KMS-11 (cell line): Measurements from ENCODE around the gene COQ8A.

ENCODE experiments used
- H2AFZ ChIP-seq: fragments of 200-600 bp; sonication (generic); 2 replicates; pipeline ENCODE4 v1.6.1; 2016; ENCODE audit warnings: antibody characterized with exemption, mixed run types, low read depth
- H3K27ac ChIP-seq: fragments of 200-600 bp; sonication (generic); 2 replicates; pipeline ENCODE4 v1.6.1; 2016; ENCODE audit warnings: mild to moderate bottlenecking, mixed run types
- H3K27me3 ChIP-seq: fragments of 200-600 bp; sonication (generic); 2 replicates; pipeline ENCODE4 v1.6.1; 2017; ENCODE audit warnings: mild to moderate bottlenecking, low read depth, mixed run types, moderate library complexity; ENCODE audit not compliant: insufficient read depth
- H3K36me3 ChIP-seq: fragments of 200-600 bp; sonication (generic); 2 replicates; pipeline ENCODE4 v1.6.1; 2017; ENCODE audit warnings: mild to moderate bottlenecking, mixed run types; ENCODE audit not compliant: insufficient read depth
- H3K4me1 ChIP-seq: fragments of 200-600 bp; sonication (generic); 2 replicates; pipeline ENCODE4 v1.6.1; 2016; ENCODE audit warnings: mild to moderate bottlenecking, low read depth, mixed run types; ENCODE audit not compliant: poor library complexity, severe bottlenecking
- H3K4me2 ChIP-seq: fragments of 200-600 bp; sonication (generic); 2 replicates; pipeline ENCODE4 v1.7.0; 2016; ENCODE audit warnings: mild to moderate bottlenecking, mixed run types
- H3K4me3 ChIP-seq: fragments of 200-600 bp; sonication (generic); IDR thresholded peaks from 2 replicates; pipeline ENCODE4 v1.6.1; 2017; ENCODE audit warnings: low read depth, low read length, mixed read lengths; ENCODE audit not compliant: insufficient read depth
- H3K79me2 ChIP-seq: fragments of 200-600 bp; sonication (generic); 2 replicates; pipeline ENCODE4 v1.6.1; 2016; ENCODE audit warnings: low read depth, mixed run types; ENCODE audit not compliant: insufficient read depth
- H3K9ac ChIP-seq: fragments of 200-600 bp; sonication (generic); 2 replicates; pipeline ENCODE4 v1.6.1; 2016; ENCODE audit warnings: mild to moderate bottlenecking, mixed run types
- H4K20me1 ChIP-seq: fragments of 200-600 bp; sonication (generic); 2 replicates; pipeline ENCODE4 v1.6.1; 2016; ENCODE audit warnings: mild to moderate bottlenecking, mixed run types; ENCODE audit not compliant: insufficient read depth
- TF ChIP-seq, protein P1 (sequence below): fragments of 200-600 bp; sonication (generic); conservative IDR thresholded peaks from 2 replicates; pipeline ENCODE4 v1.6.1; 2017; ENCODE audit warnings: low read depth, mild to moderate bottlenecking, antibody characterized with exemption, low read length, moderate library complexity, mixed read lengths

The COQ8A gene

DNA sequence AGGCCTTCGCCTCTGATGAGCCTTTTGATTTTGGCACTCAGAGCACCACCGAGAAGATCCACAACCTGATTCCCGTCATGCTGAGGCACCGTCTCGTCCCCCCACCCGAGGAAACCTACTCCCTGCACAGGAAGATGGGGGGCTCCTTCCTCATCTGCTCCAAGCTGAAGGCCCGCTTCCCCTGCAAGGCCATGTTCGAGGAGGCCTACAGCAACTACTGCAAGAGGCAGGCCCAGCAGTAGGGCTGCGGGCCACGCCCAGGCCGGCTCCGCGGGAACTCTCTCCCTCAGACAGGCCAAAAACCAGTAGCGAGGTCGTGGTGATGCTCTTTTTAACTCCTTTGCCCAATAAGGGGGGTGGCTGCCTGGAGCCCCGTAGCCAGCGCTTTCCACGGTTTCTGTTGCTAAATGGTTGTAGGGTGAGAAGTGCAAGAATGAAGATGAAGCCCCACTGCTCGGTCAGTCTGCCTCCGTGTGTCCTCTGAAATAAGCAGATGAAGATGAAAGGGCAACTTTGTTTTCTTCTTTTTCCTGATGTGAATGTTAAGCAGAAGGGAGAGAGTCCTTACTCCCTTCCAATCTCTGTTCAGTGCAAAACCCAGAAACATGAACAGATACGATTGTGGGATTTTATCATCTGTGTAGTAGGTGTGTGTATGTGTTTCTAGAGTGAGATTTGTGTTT lies 46.5 kb downstream of the COQ8A start:
- TF ChIP-seq, protein P1, sequence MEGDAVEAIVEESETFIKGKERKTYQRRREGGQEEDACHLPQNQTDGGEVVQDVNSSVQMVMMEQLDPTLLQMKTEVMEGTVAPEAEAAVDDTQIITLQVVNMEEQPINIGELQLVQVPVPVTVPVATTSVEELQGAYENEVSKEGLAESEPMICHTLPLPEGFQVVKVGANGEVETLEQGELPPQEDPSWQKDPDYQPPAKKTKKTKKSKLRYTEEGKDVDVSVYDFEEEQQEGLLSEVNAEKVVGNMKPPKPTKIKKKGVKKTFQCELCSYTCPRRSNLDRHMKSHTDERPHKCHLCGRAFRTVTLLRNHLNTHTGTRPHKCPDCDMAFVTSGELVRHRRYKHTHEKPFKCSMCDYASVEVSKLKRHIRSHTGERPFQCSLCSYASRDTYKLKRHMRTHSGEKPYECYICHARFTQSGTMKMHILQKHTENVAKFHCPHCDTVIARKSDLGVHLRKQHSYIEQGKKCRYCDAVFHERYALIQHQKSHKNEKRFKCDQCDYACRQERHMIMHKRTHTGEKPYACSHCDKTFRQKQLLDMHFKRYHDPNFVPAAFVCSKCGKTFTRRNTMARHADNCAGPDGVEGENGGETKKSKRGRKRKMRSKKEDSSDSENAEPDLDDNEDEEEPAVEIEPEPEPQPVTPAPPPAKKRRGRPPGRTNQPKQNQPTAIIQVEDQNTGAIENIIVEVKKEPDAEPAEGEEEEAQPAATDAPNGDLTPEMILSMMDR, result no peak
- H3K27ac ChIP-seq, result no peak overlapping the region
- no peaks in the 10 kb centered on the region for H4K20me1 ChIP-seq

DNA sequence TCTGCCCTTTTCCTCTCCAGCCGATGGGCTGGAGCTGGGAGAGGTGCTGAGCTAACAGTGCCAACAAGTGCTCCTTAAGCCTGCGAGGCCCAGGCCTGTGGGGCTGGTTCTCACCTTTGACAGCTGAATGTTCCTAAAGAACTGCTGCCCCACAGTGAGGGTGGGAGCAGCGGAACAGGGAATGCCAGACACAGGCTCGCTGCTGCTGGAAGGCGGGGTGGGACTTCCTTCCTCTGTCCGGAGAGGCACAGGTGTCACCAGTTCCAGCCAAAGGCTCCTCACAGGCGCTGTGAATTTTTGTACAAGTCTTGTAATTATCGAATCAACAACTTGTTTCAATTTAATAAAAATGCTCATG lies 47.1 kb downstream of the COQ8A start:
- H4K20me1 ChIP-seq, result no peaks in the 10 kb centered on the region
- no peaks in the 10 kb centered on the region for H3K4me1 ChIP-seq
- no peak overlapping the region for H3K27ac ChIP-seq
- H3K79me2 ChIP-seq, result no peaks in the 10 kb centered on the region
- H2AFZ ChIP-seq, result no peak overlapping the region
- H3K36me3 ChIP-seq, result no peaks in the 10 kb centered on the region; the same call in 1 of the 2 replicates
- H3K9ac ChIP-seq, result no peak overlapping the region
- H3K27me3 ChIP-seq, result no peaks in the 10 kb centered on the region
- TF ChIP-seq, protein P1, result no peak
- H3K4me3 ChIP-seq, result no peak overlapping the region
- H3K4me2 ChIP-seq, result no peak overlapping the region

More for the DNA sequence above, 46.5 kb downstream of the COQ8A start:
- no peaks in the 10 kb centered on the region for H3K79me2 ChIP-seq
- H2AFZ ChIP-seq, result no peak overlapping the region
- H3K4me3 ChIP-seq, result no peak overlapping the region
- no peaks in the 10 kb centered on the region for H3K4me1 ChIP-seq
- no peaks in the 10 kb centered on the region for H3K27me3 ChIP-seq
- no peaks in the 10 kb centered on the region; the same call in 1 of the 2 replicates for H3K36me3 ChIP-seq
- H3K4me2 ChIP-seq, result no peak overlapping the region
- H3K9ac ChIP-seq, result no peak overlapping the region

DNA sequence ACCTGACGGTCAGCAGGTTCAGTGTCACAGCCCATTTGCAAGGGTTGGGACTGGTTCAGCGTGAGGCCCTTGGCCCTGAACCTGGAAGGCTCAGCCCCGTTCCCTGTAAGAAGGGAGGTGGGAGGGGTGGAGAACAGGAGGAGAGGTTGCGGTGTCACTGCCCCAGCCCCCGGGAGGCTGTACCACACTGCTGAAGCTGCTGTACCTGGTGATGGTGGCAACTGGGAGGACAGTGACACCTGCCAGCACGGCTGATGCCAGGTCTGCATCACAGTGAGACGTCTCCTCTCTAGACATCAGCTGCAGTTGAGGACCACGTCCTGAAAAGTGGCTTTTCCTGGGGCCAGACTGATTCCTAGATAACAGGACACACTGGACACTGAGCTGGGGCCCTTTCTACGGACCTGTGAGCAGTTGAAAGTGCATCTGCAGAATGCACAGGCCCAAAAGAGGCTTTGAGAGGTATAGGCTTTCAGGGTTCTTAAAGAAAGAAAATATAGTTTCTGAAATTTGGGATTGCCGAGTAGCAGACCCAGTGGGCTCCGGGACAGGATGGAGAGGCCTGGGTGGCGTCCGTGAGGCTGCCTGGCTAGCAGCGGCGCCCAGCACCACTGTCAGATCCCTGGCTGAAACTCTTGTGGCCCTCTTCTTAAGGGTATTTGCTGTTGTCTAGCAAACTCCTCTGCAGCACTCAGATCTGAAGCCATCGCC lies 47.7 kb downstream of the COQ8A start:
- TF ChIP-seq, protein P1, result no peak
- Histone ChIP-seq H3K27me3 (no peaks in the 10 kb centered on the region), H3K36me3 (no peaks in the 10 kb centered on the region; the same call in 1 of the 2 replicates), H4K20me1 (no peaks in the 10 kb centered on the region), H3K4me3 (no peak overlapping the region), H3K27ac (no peak overlapping the region), H3K9ac (no peak overlapping the region), H3K4me1 (no peaks in the 10 kb centered on the region), H3K79me2 (no peaks in the 10 kb centered on the region), H2AFZ (no peak overlapping the region), H3K4me2 (no peak overlapping the region)

DNA sequence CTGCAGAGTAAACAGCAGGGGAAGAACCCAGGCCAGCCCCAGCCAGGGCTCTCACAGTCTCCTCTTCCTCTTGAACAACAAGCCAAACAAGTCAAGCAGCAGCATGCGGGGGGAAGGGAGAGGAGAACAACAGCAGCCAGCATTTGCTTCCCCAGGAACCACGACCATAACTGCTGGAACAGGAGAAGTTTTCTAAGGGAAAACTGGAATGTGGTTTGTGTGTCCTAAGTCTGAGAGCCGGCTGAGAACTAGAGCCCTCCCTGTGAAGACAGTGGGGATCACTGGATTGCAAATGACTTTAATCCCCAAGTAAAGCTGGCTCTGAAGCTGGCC lies 48.2 kb downstream of the COQ8A start:
- Histone ChIP-seq H3K36me3 (no peaks in the 10 kb centered on the region; the same call in 1 of the 2 replicates), H3K27me3 (no peaks in the 10 kb centered on the region), H3K9ac (no peak overlapping the region), H3K4me1 (no peaks in the 10 kb centered on the region), H3K4me2 (no peak overlapping the region), H3K4me3 (no peak overlapping the region), H2AFZ (no peak overlapping the region), H3K27ac (no peak overlapping the region), H3K79me2 (no peaks in the 10 kb centered on the region), H4K20me1 (no peaks in the 10 kb centered on the region)
- TF ChIP-seq, protein P1, result no peak
